Kidney capillary endothelial cell (primary cell): ENCODE measurements around the gene RIPOR1.
"Not testable (repeated sequence)": the region's sequence is repeated elsewhere in the genome, so short reads cannot be mapped to it uniquely, and the experiment has no call there.

Source experiments
- DNase-seq: peaks from one replicate; pipeline ENCODE4 v3.0.0-alpha.2; 2018; ENCODE audit warnings: low spot score

The RIPOR1 gene, protein sequence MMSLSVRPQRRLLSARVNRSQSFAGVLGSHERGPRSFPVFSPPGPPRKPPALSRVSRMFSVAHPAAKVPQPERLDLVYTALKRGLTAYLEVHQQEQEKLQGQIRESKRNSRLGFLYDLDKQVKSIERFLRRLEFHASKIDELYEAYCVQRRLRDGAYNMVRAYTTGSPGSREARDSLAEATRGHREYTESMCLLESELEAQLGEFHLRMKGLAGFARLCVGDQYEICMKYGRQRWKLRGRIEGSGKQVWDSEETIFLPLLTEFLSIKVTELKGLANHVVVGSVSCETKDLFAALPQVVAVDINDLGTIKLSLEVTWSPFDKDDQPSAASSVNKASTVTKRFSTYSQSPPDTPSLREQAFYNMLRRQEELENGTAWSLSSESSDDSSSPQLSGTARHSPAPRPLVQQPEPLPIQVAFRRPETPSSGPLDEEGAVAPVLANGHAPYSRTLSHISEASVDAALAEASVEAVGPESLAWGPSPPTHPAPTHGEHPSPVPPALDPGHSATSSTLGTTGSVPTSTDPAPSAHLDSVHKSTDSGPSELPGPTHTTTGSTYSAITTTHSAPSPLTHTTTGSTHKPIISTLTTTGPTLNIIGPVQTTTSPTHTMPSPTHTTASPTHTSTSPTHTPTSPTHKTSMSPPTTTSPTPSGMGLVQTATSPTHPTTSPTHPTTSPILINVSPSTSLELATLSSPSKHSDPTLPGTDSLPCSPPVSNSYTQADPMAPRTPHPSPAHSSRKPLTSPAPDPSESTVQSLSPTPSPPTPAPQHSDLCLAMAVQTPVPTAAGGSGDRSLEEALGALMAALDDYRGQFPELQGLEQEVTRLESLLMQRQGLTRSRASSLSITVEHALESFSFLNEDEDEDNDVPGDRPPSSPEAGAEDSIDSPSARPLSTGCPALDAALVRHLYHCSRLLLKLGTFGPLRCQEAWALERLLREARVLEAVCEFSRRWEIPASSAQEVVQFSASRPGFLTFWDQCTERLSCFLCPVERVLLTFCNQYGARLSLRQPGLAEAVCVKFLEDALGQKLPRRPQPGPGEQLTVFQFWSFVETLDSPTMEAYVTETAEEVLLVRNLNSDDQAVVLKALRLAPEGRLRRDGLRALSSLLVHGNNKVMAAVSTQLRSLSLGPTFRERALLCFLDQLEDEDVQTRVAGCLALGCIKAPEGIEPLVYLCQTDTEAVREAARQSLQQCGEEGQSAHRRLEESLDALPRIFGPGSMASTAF

DNA sequence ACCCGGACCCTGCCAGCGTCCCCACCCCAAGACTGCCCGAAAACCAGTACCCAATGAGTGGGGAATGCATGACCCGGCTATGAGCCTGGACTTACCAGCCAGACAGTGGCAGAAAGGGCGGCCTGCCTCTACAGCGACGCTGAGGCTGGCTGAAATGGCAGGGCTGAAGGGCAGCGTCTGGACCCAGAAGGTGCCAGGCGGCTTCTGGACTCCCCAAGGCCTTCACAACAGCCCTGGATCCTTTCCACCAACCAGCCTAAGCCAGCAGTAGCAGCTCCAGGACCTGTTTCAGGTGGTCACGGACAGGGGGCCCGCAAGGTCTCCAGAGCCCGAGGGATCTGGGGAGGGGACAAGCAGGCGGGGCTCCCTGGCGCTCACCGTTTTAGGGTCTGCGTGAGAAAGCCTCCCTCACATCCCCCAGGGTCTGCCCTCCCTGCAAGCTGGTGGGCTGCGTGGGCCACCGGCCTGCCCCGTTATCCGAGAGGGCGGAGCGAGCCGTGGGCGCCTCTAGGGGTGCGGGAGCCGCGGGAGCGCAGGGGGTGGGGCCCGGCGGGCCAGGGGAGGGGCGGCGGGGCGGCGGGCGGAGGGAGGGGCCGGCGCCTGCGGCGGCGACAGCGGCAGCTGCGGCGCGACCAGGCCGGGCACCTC is at the start of gene RIPOR1:
Gene RIPOR1 (plus strand): TSS at position 608 of the 648 bp plus-strand sequence. CDS start 9,618 bp downstream, outside the sequence.
- no peak for DNase-seq

- DNase-seq = peak; percentile 98
Measured at GRCh38 chr16:67480833-67481560, 47.6 kb upstream of the RIPOR1 start, which contains the start of gene ATP6V0D1. TSS of gene ATP6V0D1 (minus strand) at chr16:67481157. CDS start at chr16:67481086, 71 bp downstream.

DNA sequence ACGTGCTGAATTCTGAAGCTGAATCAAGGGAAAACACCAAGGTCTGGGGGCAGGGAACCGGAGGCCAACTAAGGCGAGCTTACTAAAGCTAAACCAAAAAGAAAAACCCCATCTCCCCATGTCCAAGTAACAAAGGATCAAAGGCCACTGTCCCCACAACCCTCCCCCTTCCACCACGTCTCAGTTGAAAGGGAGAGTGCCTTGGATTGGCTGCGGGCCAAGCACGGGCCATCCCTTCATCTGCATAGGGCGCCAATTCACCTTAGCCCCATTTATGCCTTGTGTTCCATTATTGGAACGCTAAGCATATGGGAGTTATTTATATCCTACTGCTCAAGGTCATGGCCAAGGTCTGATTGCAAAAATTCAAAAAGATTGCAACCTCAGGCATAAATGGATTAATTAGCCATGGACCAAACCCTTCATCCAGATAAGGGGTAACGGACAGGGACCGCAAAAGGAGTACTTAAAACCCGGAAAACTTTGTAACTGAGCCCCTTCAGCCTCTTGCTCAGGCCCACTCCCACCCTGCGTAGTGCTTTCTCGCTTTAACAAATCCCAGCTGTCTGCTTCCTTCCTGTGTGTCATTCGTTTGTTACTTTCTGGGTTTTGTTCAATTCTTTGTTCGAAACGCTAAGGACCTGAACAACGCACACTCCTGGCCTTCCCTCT is 46.9 kb upstream of the RIPOR1 start:
- peak; percentile 68 for DNase-seq

DNA sequence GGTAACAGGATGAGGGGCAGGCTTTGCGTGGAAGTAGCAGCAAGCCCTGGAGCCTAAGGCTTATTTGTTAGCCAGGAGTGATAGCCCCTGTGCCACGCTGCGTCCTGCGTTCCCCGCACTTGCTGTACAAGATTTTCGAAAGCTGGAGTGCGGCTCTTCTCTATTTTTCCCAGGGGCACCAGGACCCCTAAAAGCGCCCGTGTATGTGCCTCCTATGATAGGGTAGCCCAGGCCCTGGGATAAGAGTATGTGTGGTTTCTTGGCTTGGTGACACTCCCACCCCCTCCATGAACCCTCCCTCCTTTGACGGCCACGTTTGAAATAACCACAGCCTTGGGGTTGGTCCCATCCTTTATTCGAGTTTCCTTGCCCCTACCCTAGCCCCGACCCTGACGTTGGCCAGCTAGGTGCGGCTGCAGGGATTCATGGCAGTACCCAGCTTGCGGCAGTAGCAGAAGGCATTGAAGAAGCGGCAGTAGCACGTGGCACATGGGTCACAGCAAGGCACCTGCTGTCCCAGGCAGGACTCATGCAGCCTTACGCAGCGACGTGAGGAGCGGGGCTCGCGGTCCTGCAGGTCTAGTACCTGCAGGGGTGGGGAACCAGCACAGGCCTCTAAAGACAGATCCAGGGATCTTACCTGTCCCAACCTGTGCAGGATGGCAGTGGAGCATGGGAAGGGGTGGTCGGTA is 46.2 kb upstream of the RIPOR1 start:
- DNase-seq = no peak

GRCh38 chr16:67483150-67483549 is 45.5 kb upstream of the RIPOR1 start, which contains the start of gene AGRP:
TSS of gene AGRP (minus strand) at chr16:67483547. CDS start at chr16:67483398, 149 bp downstream.
- DNase-seq = no peak

DNA sequence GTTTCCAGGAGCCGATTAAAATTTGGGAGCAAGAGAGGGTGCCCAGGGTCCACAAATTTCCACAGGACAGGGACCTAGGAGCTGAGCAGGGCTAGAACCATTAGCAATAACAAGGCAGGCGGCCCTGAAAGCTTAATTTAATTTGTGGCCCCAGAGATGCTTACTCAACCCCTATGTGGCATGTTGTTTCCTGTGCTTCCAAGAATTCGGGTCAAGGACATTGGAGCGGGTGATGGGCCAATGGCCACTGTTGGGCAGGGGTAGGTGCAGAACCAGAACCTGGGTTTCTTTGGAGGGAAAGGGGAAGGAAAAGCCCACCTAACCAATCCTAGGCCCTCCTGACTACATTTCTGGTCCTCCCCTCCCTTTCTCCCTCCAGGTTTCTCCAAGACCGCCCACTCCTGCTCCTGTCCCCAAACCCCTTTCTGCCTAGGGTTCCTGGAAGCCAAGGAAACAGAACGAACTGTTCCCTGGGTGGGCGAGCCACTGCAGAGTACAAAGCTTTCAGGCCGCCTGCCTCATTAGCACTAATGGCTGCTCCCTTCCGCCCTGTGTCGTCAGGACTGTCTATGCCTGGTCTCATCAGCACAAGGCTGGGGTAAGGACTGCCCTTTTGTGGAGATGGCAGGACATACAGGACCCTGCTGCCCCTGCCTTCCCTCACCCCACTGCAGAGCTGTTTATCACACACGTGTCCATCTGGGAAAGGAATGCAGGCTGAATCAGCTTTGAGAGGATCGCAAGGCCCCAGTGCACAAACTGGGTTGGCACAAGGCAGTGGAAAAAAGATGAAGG is 44.7 kb upstream of the RIPOR1 start:
- no peak for DNase-seq

GRCh38 chr16:67486805-67487204 is 41.8 kb upstream of the RIPOR1 start:
- peak; percentile 40 for DNase-seq

- not testable (repeated sequence) for DNase-seq
Measured at GRCh38 chr16:67487561-67487960, 41.1 kb upstream of the RIPOR1 start.

DNA sequence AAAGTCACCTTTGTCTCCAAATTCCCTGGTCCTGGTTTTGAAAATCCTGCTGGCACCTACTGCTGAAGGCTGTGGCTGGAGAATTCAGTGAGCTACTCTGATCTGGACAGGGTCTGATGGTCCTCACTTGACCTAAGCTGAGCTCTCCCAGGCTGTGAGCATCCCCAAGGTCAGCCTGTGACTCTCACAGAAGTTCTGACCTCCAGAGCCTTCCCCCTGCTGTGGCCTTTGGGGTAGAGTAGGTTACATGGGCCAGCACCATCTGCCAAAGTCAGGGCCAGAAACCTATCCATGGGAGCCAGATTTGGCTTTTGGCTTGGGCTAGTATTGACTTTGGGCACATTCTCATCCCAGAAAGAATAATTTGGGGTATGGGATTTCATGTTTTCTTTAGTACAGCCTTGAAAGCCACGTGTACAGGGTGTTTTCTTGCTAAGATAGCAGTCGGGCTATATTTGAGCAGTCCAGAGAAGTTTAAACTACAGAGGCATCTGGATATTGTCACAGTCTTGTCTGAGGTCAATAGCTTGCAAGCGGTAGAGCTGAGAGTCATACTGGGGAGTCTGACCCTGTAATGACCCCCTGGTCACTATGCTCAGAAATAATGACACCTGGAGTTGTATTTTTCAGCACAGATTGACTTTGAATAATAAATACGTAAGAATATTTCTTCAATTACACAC is 39.1 kb upstream of the RIPOR1 start:
- DNase-seq = no peak

GRCh38 chr16:67490335-67491096 is 38.1 kb upstream of the RIPOR1 start:
- DNase-seq = no peak

DNA sequence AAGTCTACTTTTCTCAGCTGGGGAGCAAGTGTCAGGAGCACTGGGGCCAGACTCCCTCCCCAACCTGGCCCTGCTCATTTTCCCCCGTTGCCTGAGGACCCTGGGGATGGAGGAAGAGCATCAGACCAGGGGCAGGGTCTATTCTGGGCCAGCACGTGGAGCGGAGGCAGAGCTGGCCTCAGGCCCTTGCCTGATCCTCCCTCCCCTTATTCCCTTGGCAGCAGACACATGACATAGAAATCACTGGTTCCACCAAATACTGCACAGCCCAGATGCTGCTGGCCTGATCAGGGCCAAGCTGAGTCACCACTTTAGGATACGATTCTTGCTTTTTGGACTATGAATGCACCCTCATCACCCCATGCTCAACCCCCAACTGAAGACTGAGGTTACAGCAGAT is 29.5 kb upstream of the RIPOR1 start:
- DNase-seq = no peak

GRCh38 chr16:67504031-67505021 is 24.3 kb upstream of the RIPOR1 start:
- peak; percentile 77 for DNase-seq

- no peak for DNase-seq
Measured at GRCh38 chr16:67506468-67506867, 22.2 kb upstream of the RIPOR1 start.

- no peak for DNase-seq
Measured at GRCh38 chr16:67509016-67509415, 19.6 kb upstream of the RIPOR1 start.

GRCh38 chr16:67513892-67514291 is 14.7 kb upstream of the RIPOR1 start:
- not testable (repeated sequence) for DNase-seq

GRCh38 chr16:67514382-67514828 is 14.2 kb upstream of the RIPOR1 start:
- peak; percentile 79 for DNase-seq
